ENCODE results near the gene IQUB.
"Not testable (repeated sequence)": the region's sequence is repeated elsewhere in the genome, so short reads cannot be mapped to it uniquely, and the experiment has no call there.

The IQUB gene

DNA sequence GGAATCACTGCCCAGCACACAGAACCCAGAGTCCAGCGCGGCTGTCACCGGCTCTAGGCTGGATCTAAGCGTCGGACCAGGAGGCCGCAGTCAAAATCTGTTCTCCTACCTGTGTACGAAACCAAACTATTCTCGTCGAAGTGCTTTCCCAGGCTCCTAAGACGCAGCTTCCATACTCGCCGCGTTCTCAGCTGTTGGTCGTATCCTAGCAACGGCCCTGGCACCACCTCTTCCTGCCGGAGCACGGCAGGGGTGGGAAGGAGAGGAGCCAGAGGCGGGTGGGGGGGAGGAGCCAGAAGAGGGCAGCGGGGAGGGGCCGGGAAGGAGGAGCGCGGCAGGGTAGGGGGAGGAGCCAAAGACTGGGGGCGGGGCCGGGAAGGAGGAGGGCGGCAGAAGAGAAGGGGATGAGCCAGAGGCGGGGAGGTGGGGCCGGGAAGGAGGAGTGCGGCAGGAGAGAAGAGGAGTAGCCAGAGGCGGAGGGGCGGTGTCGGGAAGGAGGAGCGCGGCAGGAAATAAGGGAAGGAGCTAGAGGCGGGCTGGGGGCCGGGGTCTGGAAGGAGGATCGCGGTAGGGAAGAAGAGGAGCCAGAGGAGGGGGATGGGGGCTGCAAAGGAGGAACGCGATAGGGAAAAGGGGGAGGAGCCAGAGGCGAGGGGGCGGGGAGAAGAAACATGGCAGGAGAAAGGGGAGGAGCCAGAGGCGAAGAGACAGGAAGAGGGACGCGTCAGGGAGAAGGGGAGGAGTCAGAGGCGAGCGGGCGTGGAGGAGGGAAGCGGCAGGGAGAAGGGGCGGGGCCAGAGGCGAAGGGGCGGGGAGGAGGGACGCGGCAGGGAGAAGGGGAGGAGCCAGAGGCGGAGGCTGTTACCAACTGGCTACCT lies at the start of gene IQUB:
Gene IQUB (minus strand): TSS at position 213 of the 878 bp plus-strand sequence. CDS start 22,255 bp downstream, outside the sequence.
- peak; percentile 86 for DNase-seq

DNA sequence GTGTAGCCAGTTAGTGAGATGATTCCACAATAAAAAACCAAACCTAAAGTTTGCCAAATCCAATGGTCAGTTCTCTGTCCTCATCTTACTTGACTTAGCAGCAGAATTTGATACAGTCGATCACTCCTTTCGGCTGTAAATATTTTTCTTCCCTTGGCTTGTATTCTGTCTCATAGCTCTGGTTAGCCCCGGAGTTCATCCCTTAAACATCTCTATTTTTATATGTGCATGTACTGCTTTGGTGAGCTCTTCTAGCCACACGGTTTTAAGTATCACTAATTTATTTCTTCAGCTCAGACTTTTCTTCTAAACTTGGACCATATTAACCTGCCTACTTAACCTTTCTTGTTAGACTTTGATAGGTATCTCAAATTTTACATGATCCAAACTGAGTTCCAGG lies 49.4 kb upstream of the IQUB start:
- DNase-seq: no peak

DNA sequence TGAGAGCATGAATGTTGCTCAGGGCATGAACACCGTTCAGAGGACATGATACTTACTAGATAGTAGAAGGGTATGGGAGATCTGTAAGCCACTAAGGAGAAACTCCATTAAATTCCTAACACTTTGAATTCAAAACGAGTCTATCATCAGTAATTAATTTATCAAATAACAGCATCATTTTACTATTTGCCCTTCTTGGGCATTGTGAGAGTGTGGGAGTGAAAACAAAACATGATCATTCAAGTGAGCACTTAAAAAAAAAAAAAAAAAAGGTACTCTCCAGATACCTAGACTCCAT lies 46.7 kb upstream of the IQUB start:
- DNase-seq: no peak

DNA sequence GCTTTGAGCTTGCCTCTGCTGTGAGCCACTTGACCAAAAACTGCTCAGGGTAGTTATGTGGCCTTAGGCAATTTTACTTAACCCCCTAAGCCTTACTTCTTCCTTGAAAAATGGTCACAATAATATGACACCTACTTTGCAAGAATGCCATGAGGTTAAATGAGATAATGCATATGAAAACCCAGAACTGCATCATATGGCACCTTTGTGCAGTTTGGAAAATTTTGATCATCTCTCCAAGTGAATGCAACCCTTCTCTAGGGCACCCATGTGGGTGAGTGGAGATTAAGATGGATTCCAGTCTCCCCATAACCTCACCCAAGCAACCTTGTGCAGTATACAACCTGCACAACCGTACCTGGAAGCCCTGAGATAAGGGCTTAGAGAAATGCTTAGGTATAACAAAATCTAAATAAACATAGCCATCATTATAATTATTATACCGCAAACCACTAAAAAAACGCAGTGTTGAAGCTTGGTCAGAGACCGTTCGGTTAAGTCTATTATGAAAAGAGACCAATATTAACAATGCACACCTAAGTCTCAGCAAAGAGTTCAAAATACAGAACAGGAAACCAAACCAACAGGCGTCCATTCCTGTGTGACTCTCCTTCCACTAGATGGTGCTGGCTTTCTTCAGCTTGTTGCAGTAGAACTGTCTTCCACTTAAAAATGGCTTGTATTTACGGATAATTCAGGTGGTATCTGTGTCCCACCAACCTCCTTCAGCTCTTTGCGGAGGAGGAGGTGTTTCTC lies 46.2 kb upstream of the IQUB start:
- DNase-seq: peak; percentile 39

DNA sequence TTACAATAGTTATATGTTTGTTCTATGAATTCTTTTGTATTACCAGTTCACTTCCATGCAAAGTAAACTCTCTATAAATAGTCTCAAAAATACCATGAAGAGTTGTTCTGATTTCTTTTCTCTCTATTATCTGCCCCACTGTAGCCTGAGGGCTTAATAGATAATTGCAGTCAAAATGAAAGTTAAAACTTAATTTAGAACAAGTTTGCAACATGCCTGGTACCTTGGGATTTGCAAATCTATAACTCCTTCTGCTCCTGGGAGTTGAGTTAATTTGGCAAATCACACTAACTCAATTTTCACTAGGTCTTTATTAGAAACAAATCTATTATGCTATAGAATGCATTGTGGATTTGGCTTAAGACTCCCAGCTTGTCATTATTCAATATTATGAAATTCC lies 45.0 kb upstream of the IQUB start:
- no peak for DNase-seq

DNA sequence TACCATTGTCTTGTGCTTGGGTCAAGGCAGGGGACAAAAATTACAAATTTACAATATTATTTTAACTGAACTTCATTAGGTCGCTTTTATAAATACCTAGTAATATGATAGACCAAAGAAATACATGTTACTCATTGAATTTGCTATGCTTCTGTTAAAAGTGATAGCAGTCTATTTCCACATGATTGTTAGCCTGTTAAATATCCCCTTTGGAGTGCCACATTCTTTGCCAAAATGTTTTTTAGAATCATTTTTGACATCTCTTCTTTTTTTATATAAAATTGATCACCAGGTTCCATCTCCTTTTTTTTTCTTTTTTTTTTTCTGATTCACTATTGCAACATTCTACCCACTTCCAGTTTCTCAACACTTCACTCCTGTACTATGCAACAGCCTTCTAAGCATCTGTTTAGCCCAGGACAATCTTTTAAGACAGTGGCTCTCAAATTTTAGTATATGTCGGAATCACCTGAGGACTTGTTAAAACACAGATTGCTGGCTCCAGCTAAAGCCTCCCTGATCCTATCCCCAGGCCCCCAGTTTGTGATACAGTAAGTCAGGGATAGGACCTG lies 39.6 kb upstream of the IQUB start:
- DNase-seq: no peak

DNA sequence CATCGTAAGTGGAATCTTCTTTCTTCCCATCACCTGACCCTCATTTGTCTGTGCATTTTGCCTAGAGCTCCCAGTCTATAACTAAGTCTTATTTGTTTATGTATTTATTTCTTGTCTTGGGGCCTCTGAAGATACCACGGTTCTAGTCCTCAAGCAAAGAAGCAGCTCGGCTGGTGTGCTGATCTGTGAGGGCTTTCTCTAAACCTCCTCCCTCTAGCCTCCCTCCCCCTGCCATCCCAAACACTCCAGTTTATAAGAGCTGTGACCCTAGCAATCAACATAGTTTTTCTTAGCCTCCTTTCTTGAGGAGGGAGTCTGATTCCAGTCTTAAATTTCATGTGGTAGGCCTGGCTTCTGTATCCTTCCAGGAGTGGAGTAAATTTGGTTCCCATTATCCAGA lies 38.9 kb upstream of the IQUB start:
- no peak for DNase-seq

DNA sequence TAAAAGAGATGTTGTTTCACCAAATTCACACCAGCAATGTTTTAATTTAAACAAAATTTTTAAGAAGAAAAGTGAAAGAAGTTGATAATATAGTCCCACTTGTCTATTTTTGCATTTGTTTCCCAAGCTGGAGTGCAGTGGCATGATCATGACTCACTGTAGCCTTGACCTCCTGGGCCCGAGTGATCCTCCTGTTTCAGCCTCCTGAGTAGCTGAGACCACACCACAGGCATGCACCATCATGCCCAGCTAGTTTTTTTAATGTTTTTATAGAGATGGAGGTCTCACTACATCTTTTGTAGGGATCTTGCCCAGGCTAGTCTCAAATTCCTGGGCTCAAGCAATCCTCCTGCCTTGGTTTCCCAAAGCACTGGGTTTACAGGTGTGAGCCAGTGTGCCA lies 37.3 kb upstream of the IQUB start:
- no peak for DNase-seq

DNA sequence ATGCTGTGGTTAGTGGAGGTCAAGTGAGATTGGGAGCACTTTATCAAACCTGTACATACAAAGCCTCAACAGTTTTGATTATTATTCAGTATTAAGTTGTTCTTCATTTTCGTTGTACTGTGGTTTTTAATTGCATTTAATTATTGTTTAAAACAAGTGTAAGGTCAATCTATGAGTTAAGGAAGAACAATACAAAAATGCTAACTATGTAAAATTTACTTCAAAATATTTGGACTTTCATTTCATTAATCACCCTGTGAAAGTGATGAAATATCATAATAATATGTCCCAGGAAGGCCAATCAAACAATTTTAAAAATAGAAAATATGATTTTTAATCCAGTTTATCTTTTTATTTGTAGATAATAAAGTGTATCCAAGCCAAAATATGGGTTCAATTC lies 36.8 kb upstream of the IQUB start:
- no peak for DNase-seq

DNA sequence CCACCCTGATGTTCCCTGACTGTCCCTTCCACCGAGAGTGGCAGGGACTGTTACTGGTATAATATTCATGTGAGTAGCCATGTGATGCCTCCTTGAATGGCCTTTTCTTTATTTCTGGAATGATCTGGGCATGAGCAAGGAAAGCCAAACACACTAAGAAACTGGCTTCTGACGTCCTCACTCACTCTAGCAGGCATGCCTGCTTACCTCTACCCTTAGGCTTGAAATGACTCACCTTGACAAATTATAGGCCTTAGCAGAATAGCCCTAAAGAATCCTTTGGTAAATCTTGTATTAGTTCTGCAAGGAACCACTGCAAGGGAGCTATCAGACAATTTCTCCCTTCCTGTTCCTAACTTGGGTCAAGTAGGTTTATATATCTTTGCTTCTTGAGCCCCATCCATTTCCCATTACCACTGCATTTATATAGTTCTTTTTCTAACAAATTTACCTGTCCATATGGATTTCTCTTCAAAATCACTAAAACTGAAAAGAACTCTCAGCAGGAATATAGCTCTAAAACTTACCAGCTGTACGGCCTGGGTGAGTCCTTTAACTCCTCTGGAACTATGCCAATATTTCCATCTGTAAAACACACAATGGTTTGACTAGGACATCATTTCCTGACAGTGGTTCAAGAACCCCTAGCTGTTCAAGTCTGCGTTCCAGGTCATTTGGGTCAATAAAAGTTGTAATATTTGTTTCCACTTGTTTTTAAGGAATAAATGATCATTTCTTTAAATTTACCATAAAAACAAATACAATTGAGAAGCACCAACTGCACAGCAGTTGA lies 36.2 kb upstream of the IQUB start:
- no peak for DNase-seq

DNA sequence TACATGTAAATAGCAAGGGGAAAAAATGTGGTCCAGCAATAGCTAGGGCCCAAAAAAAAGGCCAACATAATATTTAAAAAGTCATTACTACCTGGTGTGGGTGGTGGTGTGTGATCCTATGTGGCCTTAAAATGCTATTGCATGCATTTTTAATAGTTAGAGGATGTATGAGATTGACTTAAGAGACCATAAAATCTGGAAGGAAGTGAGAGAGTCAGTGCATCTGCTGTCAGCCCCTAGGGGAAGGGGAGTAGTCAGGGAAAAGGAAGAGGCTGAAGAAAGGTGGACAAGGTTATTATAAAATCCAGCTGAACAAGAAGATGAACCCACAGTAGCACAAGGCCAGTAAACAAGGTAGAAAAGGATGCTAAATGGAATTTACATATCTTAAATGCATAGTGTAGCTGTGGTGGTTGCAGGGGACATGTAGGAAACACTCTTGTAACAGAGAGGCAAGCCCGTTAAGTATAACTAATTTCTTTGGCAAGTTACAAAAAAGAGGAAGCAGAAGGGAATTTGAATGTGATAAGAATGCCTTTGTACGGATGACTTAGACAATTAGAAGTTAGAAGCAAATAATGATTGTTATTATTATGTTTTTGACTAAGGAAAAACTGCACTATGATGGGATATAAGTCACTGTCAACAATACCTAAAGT lies 35.1 kb upstream of the IQUB start:
- no peak for DNase-seq

DNA sequence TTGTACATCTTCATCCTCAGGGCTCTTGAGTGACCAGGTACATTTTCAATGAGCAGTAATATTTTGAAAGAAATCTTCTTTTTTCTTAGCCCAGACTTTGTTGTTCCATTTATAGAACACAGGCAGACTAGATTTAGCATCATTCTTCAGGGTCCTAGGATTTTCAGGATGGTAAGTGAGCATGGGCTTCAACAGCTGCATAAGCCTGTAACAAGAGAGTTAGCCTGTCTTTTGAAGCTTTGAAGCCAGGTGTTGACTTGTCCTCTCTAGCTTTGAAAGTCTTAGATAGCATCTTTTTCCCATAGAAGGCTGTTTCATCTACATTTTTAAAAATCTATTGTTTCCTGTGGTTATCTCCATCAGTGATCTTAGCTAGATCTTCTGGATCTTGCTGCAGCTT lies 27.7 kb upstream of the IQUB start:
- DNase-seq: no peak

DNA sequence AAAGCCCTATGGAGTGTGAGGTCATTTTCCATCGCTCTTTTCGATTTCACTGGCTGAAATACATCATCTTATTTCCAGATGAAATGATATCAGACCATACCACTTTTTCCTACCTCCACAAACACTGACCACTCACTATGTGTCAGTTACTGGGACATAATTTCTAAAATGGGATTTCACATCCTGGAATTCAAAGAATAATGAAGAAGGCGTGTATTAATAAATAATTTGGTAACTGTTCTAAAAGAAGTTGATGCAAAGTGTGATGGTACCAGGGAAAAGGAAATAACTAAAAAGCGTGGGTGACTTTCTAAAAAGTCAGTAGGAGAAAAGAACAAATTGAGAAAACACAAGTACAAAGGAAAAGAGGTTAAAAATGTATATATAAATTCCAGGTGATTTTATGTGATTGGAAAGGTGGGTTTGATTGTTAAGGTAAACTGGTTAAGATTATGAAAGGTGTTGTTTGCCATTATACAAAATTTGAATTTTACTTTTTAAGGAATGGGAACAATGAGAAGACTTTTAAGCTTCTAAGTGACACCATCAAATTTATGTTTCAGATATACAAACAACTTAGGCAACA lies 24.0 kb upstream of the IQUB start:
- no peak for DNase-seq

DNA sequence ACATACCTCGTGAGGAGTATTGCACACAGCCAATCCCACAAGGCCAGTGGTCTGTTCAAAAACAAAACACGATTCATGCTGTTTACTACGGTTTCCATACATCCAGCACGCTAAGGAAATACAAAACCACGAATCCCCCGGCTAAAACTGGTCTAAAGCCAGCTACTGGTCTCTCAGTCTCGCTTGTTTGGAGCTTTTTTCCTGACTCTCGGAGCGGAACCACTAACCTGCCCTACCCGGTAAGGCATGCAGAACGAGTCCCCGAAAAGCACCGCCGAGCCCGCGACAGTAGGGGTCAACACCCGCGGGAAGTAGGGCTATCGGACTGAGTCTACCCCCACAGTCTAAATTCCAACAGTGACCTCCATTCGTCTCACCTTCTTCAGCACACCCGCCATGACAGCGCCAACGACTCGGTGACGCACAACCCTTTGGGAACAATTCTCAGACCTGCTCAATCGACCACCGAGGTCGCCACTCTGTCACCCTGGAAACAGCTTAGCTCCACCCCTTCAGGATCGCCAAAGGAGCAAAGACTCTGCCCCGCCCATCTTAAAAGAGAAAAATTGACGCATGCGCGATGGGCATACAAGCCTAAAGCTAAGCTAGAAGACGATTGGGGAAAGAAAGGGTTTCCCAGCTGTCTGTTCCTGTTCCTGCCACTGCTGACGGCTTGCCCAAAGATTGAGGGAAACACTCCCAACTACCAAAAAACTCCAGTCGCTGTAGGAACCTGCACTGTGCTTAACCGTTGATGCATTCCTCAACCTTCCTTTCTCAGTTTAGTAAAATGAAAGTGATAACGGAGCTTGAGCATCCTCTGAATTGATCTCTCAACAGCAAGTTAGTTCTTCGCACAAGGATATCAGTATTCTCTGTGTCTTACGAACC lies 23.2 kb upstream of the IQUB start, which contains the start of gene NDUFA5:
Gene NDUFA5 (minus strand): TSS at position 421 of the 891 bp plus-strand sequence. CDS start 23 bp downstream, at position 398.
- peak; percentile 99 for DNase-seq

DNA sequence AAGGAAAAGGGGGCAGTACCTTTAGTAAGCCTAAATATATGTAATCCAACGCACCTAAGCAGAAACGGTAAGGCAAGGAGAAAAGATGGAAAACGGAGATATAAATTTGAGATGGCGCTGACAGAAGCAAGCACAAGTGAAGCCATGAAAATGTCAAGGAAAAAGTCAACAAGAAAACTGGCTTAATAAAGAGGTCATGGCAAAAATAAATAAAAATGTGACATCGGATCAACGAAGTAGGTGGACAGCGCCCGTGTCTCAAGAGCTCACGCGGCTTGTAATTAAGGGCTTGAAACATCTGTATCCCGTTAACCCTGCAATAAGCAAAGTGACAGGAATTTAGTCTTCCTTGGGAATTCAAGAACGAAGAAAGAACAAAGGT lies 22.6 kb upstream of the IQUB start:
- DNase-seq: no peak

DNA sequence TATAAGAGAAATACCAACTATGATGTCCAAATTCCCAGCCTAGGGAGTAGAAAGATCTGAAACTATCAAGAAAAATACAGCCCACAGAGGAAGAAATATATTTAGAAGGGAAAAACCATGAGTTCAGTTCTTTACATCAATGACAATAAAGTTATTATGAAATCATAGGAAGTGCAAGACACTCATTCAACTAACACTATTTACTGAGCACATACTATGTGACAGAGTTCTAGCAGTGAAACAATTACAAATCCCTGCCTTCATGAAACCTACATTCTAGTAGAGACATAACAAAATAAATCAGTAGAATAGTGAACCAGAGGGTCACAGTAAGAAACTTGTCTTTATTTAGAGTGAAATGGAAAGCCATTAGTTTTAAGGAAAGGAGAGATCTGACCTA lies 21.1 kb upstream of the IQUB start:
- DNase-seq: no peak

DNA sequence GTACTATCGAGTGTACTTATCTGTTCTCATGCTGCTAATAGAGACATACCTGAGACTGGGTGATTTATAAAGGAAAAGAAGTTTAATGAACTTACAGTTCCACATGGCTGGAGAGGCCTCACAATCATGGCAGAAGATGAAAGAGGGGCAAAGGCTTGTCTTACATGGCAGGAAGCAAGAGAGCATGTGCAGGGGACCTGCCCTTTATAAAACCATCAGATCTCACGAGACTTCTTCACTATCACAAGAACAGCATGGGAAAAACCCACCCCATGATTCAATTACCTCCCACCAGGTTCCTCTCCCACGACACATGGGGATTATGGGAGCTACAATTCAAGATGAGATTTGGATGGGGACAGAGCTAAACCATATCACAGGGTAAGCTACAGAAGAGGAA lies 18.8 kb upstream of the IQUB start:
- DNase-seq: no peak

DNA sequence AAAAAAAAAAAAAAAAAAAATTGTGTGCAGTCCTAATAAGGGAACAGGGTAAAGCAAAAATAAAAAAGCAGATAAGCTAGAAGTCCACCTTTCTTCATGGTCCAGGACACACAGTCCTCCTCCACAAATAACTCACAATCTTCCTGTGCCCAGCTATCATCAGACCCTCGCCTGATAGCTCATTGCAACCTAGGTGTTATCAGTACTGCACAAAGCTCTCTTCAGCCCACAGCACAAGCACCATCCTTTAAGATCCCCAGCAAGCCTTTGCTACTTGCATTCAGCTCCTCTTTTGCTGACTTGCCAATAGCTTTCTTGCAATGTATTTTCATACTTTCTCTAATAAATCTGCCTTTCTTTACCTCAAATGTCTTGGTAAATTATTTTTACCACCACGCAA lies 18.2 kb upstream of the IQUB start:
- no peak for DNase-seq

DNA sequence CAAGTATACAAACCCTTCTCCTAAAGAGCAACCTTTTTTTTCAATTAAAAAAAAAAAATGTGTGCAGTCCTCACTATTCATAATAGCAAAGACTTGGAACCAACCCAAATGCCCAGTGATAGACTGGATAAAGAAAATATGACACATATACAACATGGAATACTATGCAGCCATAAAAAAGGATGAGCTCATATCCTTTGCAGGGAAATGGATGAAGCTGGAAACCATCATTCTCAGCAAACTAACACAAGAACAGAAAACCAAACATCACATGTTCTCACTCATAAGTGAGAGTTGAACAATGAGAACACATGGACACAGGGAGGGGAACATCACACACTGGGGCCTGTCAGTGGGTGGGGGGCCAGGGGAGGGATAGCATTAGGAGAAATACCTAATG lies 17.7 kb upstream of the IQUB start:
- DNase-seq: not testable (repeated sequence)

DNA sequence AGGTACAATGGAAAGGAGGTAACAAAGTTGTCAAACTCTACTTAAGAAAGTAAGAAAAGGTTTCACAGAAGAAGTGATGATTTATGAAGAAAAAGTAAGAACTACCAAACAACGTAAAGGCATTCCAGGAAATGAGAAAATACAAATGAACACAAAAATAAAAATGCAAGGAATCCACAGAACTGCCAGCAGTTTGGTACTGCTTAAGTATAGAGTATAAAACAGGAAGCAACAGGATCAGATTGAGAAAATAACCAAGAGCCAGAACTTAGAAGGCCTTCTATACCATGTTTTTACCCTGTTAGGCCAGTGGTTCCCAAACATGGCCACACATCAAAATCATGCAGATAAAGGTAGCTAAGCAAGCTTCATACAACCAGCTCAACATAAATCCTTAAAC lies 14.0 kb upstream of the IQUB start:
- no peak for DNase-seq

DNA sequence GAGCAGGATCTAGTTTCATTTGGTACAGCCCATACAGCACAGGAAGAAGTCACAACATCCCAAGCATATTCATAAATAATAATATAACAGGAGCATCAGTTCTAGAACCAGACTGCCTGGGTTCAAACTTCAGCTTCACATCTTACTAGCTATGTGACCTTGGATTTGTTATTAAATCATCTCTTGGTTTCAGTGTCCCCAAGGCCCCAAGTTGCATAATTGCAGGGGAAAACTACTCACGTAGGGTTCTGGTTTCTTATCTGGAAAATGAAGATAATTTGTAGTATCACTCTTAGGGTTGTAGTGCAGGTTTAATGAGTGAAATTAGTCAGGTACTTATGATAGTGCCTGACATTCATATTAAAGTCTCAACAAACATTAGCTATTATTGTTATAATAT lies 5.5 kb upstream of the IQUB start:
- no peak for DNase-seq

Data from NCI-H1694 (cell line).